ENCODE data around the gene CHAC1.

Gene CHAC1

GRCh38 chr15:40925863-40926658, 27.2 kb upstream of the CHAC1 start:
- peak; percentile 52 for DNase-seq

- no peak for DNase-seq
These were observed 26.4 kb upstream of the CHAC1 start for GRCh38 chr15:40926659-40927494.

GRCh38 chr15:40927495-40927872, 25.8 kb upstream of the CHAC1 start:
- DNase-seq = peak; percentile 80

GRCh38 chr15:40927873-40928806, 25.1 kb upstream of the CHAC1 start:
- peak; percentile 57 for DNase-seq

DNA sequence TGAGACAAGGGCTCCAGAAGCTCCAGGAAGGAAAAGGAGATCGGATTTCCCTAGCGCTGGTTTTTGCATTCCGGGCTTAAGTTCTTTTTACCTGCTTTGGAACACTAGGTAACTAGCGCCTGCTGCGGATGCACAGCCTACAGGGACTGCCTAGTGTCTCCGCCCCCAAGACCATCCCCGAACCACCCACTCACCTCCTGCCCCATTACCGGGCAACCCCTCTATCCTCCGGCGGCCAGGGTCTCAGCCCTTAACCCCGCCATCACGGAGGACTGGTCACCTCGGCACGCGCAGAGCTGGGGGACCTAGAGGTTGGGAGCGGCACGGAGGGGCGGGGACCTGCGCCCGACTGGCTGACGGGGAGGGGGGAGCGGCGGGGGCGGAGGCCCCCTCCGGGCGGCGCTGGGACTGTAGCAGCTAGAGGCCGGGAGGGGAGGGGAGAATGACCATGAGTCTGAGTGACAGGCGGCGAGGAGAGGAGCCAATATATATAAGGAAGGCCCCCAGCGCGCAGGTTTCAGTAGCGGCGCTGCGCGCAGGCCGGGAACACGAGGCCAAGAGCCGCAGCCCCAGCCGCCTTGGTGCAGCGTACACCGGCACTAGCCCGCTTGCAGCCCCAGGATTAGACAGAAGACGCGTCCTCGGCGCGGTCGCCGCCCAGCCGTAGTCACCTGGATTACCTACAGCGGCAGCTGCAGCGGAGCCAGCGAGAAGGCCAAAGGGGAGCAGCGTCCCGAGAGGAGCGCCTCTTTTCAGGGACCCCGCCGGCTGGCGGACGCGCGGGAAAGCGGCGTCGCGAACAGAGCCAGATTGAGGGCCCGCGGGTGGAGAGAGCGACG, 24.2 kb upstream of the CHAC1 start, which contains the start of gene DLL4:
Gene DLL4 (plus strand): TSS at position 520 of the 839 bp plus-strand sequence. CDS start 329 bp downstream, outside the sequence.
- peak; percentile 45 for DNase-seq

- no peak for DNase-seq
These were observed 23.4 kb upstream of the CHAC1 start for GRCh38 chr15:40929660-40930429.

DNA sequence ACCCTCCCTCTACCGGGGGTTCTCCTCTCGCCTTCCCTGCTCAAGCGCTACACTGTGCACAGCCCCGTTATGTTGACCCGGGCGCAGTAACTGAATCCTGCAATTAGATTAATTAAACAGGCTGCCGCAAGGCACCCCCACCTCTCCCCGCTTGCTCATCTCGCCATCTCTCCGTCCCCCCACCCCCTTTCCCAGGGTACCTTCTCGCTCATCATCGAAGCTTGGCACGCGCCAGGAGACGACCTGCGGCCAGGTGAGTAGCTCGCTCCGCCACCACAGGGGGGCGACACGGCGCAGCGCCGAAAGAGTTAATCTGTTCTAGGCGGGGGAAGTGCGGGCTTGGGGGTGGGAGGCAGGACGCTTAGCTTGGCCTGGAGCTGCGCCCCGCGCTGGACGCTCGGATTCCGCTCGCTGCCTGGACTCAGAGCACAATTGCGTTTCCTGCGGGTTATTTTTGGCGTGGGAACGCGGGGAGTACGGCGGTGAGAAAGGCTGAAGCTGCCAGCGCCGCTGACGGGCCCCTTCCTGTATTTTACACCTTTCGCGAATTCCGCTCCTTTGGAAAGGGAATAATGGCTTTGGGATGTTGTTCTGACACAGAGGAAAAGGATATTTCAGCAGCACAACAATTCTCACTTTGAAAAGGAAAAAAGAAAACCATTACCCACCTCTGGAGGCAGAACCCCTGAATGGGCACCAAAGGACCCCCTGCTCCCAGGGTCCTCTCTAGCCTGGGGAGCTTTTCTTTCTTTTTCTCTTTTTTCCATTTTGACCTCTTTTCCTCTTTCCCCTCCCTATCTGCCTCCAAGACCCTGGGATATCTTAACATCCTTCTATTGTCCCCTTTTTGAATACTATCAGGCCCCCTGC, 22.6 kb upstream of the CHAC1 start:
- no peak for DNase-seq

DNA sequence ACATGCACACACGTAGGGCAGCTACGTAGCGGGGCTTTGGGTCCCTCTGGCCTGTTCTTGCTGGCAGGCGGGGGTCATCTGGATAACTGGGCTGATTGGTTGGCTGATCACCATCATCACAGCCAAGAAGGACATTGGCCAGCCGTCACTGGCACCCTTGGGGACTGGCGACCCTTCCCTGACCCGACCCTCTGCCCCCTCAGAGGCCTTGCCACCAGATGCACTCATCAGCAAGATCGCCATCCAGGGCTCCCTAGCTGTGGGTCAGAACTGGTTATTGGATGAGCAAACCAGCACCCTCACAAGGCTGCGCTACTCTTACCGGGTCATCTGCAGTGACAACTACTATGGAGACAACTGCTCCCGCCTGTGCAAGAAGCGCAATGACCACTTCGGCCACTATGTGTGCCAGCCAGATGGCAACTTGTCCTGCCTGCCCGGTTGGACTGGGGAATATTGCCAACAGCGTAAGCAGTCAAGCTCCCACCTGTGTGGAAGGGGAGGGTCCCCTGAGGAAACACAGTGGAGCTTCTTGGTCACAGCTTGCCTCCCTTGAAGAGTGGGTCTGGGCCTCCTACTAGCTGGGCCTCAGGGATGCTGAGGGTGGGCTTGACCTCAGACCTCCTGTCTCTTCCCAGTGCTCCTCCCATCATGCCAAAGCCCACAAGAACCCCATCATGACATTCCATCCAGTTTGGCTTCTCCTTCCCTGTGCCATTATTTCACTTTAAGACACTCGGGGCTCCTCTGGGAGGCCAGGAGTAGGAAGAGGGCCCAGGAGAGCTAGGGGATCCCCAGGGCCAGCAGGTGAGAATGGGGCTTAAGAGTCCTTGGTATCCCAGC, 21.8 kb upstream of the CHAC1 start:
- no peak for DNase-seq

DNA sequence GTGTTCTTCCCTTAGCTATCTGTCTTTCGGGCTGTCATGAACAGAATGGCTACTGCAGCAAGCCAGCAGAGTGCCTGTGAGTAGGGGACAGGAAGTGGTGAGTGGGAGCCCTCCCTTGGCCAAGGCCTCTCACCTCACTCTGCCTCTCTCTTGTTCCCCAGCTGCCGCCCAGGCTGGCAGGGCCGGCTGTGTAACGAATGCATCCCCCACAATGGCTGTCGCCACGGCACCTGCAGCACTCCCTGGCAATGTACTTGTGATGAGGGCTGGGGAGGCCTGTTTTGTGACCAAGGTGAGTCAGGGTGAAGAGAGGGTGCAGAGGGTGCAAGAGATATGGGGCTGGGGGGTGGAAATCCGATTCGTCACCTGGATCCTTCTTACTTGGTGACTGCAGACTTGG, 21.1 kb upstream of the CHAC1 start:
- no peak for DNase-seq

DNA sequence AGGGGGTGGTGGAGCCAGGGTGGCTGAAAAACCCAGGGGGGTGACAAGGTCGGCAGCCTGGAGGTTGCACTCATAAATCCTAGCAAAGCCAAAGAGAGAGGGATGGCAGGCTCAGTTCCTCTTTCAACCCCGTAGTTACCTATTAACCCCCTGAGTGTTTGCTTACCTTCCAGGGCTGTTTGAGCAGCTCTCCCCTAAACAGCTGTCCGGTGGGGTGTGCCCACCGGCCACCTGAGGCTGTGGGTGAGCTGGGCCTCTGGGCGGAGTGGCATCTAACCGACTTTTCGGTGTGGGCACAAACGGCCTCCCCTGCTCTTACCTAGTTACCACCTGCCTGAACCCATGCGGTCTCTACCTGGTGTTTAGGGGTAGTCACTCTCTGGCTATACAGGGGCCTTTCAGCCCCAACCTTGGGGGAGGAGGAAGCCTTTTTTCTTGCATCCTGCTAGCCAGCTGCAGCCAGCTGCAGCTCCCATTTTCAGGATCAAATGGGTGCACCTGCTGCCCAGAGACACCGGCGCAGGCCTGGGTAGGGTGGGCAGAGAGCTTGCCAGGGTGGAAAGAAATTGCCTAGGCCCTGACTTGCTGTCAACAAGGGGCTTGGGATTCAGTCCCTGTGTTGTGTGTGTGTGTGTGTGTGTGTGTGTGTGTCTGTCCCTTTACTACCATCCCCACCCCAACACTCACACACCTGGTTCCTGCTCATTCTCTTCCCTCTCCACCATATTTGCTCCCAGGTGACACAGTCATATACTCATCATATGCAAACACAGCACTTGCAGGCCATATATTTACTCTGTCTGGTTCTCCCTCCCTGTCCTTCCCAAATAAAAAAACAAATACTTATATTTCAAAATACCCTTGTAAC, 20.4 kb upstream of the CHAC1 start:
- DNase-seq = no peak

GRCh38 chr15:40933517-40933902, 19.8 kb upstream of the CHAC1 start:
- no peak for DNase-seq

- no peak for DNase-seq
These were observed 18.8 kb upstream of the CHAC1 start for GRCh38 chr15:40934457-40934856.

DNA sequence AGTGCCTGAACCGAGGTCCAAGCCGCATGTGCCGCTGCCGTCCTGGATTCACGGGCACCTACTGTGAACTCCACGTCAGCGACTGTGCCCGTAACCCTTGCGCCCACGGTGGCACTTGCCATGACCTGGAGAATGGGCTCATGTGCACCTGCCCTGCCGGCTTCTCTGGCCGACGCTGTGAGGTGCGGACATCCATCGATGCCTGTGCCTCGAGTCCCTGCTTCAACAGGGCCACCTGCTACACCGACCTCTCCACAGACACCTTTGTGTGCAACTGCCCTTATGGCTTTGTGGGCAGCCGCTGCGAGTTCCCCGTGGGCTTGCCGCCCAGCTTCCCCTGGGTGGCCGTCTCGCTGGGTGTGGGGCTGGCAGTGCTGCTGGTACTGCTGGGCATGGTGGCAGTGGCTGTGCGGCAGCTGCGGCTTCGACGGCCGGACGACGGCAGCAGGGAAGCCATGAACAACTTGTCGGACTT, 17.0 kb upstream of the CHAC1 start:
- DNase-seq = no peak

DNA sequence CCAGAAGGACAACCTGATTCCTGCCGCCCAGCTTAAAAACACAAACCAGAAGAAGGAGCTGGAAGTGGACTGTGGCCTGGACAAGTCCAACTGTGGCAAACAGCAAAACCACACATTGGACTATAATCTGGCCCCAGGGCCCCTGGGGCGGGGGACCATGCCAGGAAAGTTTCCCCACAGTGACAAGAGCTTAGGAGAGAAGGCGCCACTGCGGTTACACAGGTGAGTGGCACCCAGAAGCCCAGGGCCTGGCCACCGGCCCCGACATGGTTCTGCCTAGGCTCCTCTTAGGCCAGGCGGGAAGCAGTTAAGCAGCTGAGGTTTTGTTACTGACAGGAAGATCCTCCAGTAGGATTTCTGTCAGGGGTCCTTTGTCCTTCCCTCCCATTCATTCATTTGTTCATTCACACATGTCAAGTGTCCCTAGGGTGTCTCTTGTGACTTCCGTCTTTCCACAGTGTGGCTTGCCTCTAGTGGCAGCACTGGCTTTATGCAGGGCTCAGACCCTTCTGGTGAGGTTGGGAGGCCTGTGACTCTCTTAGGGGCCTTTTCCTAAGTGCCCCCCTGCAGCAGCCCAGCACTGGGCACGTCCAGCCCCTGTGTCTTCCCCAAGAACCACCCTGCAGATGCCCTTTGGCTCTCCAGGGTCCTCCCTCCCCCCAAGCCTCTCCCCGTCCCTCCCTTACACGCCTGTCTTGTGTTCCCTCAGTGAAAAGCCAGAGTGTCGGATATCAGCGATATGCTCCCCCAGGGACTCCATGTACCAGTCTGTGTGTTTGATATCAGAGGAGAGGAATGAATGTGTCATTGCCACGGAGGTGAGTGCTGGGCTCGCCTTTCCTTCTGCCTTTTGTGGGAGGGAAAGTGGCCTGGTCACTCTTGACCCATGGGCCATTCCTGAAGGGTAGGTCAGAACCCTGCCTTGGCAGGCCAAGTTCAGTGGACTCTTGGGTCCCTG, 16.3 kb upstream of the CHAC1 start:
- DNase-seq = no peak

- no peak for DNase-seq
These were observed 15.3 kb upstream of the CHAC1 start for GRCh38 chr15:40937762-40938535.

DNA sequence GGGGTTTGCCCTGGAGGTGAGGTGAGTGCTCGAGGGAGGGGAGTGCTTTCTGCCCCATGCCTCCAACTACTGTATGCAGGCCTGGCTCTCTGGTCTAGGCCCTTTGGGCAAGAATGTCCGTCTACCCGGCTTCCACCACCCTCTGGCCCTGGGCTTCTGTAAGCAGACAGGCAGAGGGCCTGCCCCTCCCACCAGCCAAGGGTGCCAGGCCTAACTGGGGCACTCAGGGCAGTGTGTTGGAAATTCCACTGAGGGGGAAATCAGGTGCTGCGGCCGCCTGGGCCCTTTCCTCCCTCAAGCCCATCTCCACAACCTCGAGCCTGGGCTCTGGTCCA, 14.8 kb upstream of the CHAC1 start:
- no peak for DNase-seq
